ENCODE results near the gene ADGRL2. TPM values are rescaled to one million over a fixed set of nuclear protein-coding genes. Genes with fewer than 3 reads are reported as not detected.

The ADGRL2 gene
- total and polyA plus RNA-seq, 9 donors, result 55.0 to 83.5 (median 66.1) TPM

GRCh38 chr1:81989524-81989923 is 188.8 kb downstream of the ADGRL2 start:
- intact Hi-C loops (cut with DNase I), result no loop called here
- no peak for TF ChIP-seq EP300 (IDR thresholded peaks at IDR 0.05)
- Histone ChIP-seq H3K4me3 (no peak overlapping the region), H3K9me3 (no peaks in the 10 kb centered on the region), H3K36me3 (no peaks in the 10 kb centered on the region), H3K27me3 (no peaks in the 10 kb centered on the region), H3K4me1 (ENCODE audit: insufficient read depth) (peaks cover 1% of the 10 kb centered on the region), H3K27ac (no peak overlapping the region)
- WGBS, 3 donors, result 8 to 21% (median 17%) methylated on average over 1 of the region's 1 CpG
- DNase-seq, result no peak

GRCh38 chr1:81990241-81990640 is 189.5 kb downstream of the ADGRL2 start:
- intact Hi-C loops (cut with DNase I), result no loop called here
- H3K4me3 ChIP-seq, result no peak overlapping the region
- no peaks in the 10 kb centered on the region for H3K27me3 ChIP-seq
- peaks cover 1% of the 10 kb centered on the region for H3K4me1 ChIP-seq (ENCODE audit: insufficient read depth)
- no peaks in the 10 kb centered on the region for H3K9me3 ChIP-seq
- no peaks in the 10 kb centered on the region for H3K36me3 ChIP-seq
- no peak for TF ChIP-seq CTCF (IDR thresholded peaks at IDR 0.05)
- TF ChIP-seq POLR2A (IDR thresholded peaks at IDR 0.05), result no peak
- no peak for TF ChIP-seq EP300 (IDR thresholded peaks at IDR 0.05)
- H3K27ac ChIP-seq, result no peak overlapping the region
- WGBS, 3 donors, result 84 to 89% (median 87%) methylated on average over 7 of the region's 7 CpGs
- no peak for DNase-seq

- Histone ChIP-seq H3K9me3 (no peaks in the 10 kb centered on the region), H3K4me3 (no peak overlapping the region), H3K4me1 (ENCODE audit: insufficient read depth) (peaks cover 3% of the 10 kb centered on the region), H3K27me3 (no peaks in the 10 kb centered on the region), H3K27ac (no peak overlapping the region), H3K36me3 (no peaks in the 10 kb centered on the region)
- TF ChIP-seq CTCF (IDR thresholded peaks at IDR 0.05) (no peak), EP300 (IDR thresholded peaks at IDR 0.05) (no peak), POLR2A (IDR thresholded peaks at IDR 0.05) (no peak)
- intact Hi-C loops (cut with DNase I), result no loop called here
- WGBS, 3 donors, result 3 to 6% (median 4%) methylated on average over 4 of the region's 4 CpGs
- peak in 1 of 5 donors; percentile 13 for DNase-seq
Observed at GRCh38 chr1:81998165-81998564, 197.4 kb downstream of the ADGRL2 start.

- no peaks in the 10 kb centered on the region for H3K27me3 ChIP-seq
- no peaks in the 10 kb centered on the region for H3K9me3 ChIP-seq
- no peak for TF ChIP-seq POLR2A (IDR thresholded peaks at IDR 0.05)
- no peak for TF ChIP-seq EP300 (IDR thresholded peaks at IDR 0.05)
- no peak for TF ChIP-seq CTCF (IDR thresholded peaks at IDR 0.05)
- H3K27ac ChIP-seq, result no peak overlapping the region
- H3K36me3 ChIP-seq, result no peaks in the 10 kb centered on the region
- intact Hi-C loops (cut with DNase I), result no loop called here
- no peak for DNase-seq
- H3K4me3 ChIP-seq, result no peak overlapping the region
- H3K4me1 ChIP-seq (ENCODE audit: insufficient read depth), result peaks cover 3% of the 10 kb centered on the region
- 89 to 92% (median 90%) methylated on average over 1 of the region's 1 CpG for WGBS, 3 donors
Observed at GRCh38 chr1:81999364-81999763, 198.6 kb downstream of the ADGRL2 start.

GRCh38 chr1:82000221-82000620 is 199.5 kb downstream of the ADGRL2 start:
- no peaks in the 10 kb centered on the region for H3K9me3 ChIP-seq
- no peak overlapping the region for H3K4me3 ChIP-seq
- H3K27ac ChIP-seq, result no peak overlapping the region
- no peak for DNase-seq
- H3K4me1 ChIP-seq (ENCODE audit: insufficient read depth), result peaks cover 3% of the 10 kb centered on the region
- intact Hi-C loops (cut with DNase I), result no loop called here
- H3K27me3 ChIP-seq, result no peaks in the 10 kb centered on the region
- no peaks in the 10 kb centered on the region for H3K36me3 ChIP-seq
- TF ChIP-seq CTCF (IDR thresholded peaks at IDR 0.05), result no peak
- no peak for TF ChIP-seq POLR2A (IDR thresholded peaks at IDR 0.05)
- WGBS, 3 donors, result 90 to 95% (median 94%) methylated on average over 2 of the region's 2 CpGs

Measured in ovary (tissue), 9 donors.